ENCODE measurements around the gene ABCB9. TPM values are rescaled to one million over a fixed set of nuclear protein-coding genes. Genes with fewer than 3 reads are reported as not detected.

Gene ABCB9
- total RNA-seq, 6 experiments from 2014 or later, result 9.2 to 11.1 (median 10.0) TPM

DNA sequence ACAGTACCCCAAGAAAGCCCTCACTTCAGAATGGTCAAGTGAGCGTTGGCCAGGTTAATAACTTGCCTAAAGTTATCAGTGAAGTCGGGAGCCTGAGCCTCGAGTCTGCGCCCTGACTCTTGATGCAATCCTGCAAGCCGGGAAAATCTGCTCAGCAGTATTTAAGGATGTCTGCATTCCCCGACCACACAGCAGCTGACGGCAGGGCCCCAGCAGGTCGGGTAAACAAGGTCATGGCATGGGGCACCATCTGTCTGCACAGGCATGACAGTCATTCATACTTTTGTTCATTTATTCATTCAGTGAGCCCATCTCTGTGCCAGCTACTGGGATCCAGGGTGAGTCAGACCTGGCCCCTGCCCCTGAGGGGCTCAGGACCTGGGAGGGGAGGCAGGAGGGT lies 11.1 kb downstream of the ABCB9 start:
- DNase-seq, result no peak
- Mint-ChIP-seq H3K4me1 (ENCODE audit: low read depth) (peaks cover 12% of the 10 kb centered on the region), H3K27me3 (ENCODE audit: insufficient read depth) (no peaks in the 10 kb centered on the region; the same call in none of the 2 replicates), H3K36me3 (ENCODE audit: low read depth) (no peaks in the 10 kb centered on the region), H3K4me3 (no peak overlapping the region), H3K27ac (no peak overlapping the region), H3K9me3 (no peaks in the 10 kb centered on the region)
- no peak for TF ChIP-seq CTCF (IDR thresholded peaks at IDR 0.05)

DNA sequence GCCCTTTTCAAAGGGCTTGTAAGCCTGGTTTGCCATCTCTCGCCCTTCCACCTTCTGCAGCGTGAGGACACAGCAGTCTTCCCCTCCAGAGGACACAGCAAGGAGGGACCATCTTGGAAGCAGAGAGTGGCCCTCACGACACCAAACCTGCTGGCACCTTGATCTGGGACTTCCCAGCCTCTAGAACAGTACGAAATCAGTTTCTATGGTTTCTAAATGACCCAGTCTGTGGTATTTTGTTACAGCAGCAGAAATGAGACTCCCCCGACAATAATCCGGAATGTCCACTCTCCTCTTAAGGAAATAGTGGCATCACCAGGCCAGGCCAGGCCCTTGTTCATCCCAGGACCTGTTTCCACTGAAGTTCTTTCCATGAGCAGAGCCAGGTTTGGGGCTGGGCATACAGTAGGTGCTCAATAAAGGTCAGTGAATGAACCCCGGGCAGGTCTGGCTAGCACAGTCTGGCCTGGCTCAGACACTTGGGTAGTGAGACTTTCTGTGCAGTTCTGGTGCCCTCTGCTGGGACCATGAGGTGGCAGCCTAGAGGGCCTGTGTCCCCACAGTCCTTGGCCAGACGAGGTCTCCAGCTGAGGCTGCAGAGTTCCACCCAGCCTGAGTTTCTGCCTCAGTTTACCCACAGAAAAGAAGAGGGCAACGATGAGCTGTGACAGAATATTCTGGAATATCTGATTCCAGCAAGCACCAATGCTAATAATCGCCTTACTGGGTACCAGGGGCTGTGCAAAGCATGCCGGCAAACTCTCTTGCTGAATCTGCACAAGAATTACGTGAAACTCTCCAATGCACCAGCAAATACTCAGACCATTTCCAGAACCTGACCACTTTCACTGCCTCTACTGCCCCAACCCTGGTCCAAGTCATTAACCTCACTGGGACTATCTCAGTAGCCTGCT lies 14.0 kb downstream of the ABCB9 start:
- Mint-ChIP-seq H3K36me3 (ENCODE audit: low read depth) (peaks cover 7% of the 10 kb centered on the region; the same call in 1 of the 2 replicates), H3K27me3 (ENCODE audit: insufficient read depth) (no peaks in the 10 kb centered on the region; the same call in none of the 2 replicates), H3K4me3 (no peak overlapping the region), H3K27ac (0 out of 2 replicates have a peak overlapping the region, but pooled peaks have one; percentile 11), H3K9me3 (no peaks in the 10 kb centered on the region), H3K4me1 (ENCODE audit: low read depth) (peaks cover 21% of the 10 kb centered on the region)
- DNase-seq, result peak; percentile 64
- TF ChIP-seq CTCF (IDR thresholded peaks at IDR 0.05), result peak; percentile 87

- Mint-ChIP-seq H3K4me1 (ENCODE audit: low read depth) (peaks cover 29% of the 10 kb centered on the region), H3K27ac (peak overlapping the region; percentile 24; the same call in 1 of the 2 replicates), H3K27me3 (ENCODE audit: insufficient read depth) (no peaks in the 10 kb centered on the region; the same call in none of the 2 replicates), H3K36me3 (ENCODE audit: low read depth) (peaks cover 7% of the 10 kb centered on the region; the same call in 1 of the 2 replicates), H3K4me3 (no peak overlapping the region), H3K9me3 (no peaks in the 10 kb centered on the region)
- TF ChIP-seq CTCF (IDR thresholded peaks at IDR 0.05), result no peak
- DNase-seq, result peak; percentile 52
Measured at GRCh38 chr12:122951406-122951805, 14.9 kb downstream of the ABCB9 start.

- Mint-ChIP-seq H3K27me3 (ENCODE audit: insufficient read depth) (no peaks in the 10 kb centered on the region; the same call in none of the 2 replicates), H3K36me3 (ENCODE audit: low read depth) (peaks cover 7% of the 10 kb centered on the region; the same call in 1 of the 2 replicates)
Measured at GRCh38 chr12:122949816-122950675, 16.2 kb downstream of the ABCB9 start.

More at GRCh38 chr12:122949816-122950675, 16.2 kb downstream of the ABCB9 start:
- TF ChIP-seq CTCF (IDR thresholded peaks at IDR 0.05), result no peak
- Mint-ChIP-seq H3K27ac (no peak overlapping the region), H3K4me1 (ENCODE audit: low read depth) (peaks cover 39% of the 10 kb centered on the region), H3K9me3 (no peaks in the 10 kb centered on the region), H3K4me3 (no peak overlapping the region)
- no peak for DNase-seq

Data from HFFc6 (cell line).